SK-N-SH treated with all-trans-retinoic acid at 6 μM for 48 hours (cell line): Measurements from ENCODE around the gene COL6A2.

Experiments
- BACH2 ChIP-seq: fragments of 250-450 bp; sonication (Bioruptor Pico); IDR thresholded peaks from 2 replicates; pipeline ENCODE4 v1.9.0; 2021; ENCODE audit warnings: mild to moderate bottlenecking, borderline replicate concordance
- CSDC2 ChIP-seq: fragments of 250-450 bp; sonication (Bioruptor Pico); IDR thresholded peaks from 2 replicates; pipeline ENCODE4 v1.5.0; 2020; ENCODE audit warnings: mild to moderate bottlenecking, moderate library complexity
- GLIS3 ChIP-seq: fragments of 250-450 bp; sonication (Bioruptor Pico); IDR thresholded peaks from 2 replicates; pipeline ENCODE4 v1.5.0; 2020; ENCODE audit warnings: mild to moderate bottlenecking, moderate library complexity
- TOX ChIP-seq: fragments of 250-450 bp; sonication (Bioruptor Pico); IDR thresholded peaks from 2 replicates; pipeline ENCODE4 v1.8.0; 2021; ENCODE audit warnings: mild to moderate bottlenecking, moderate library complexity, borderline replicate concordance
- ZC3H10 ChIP-seq: fragments of 250-450 bp; sonication (Bioruptor Pico); IDR thresholded peaks from 2 replicates; pipeline ENCODE4 v1.5.1; 2021; ENCODE audit warnings: mild to moderate bottlenecking, moderate library complexity

DNA sequence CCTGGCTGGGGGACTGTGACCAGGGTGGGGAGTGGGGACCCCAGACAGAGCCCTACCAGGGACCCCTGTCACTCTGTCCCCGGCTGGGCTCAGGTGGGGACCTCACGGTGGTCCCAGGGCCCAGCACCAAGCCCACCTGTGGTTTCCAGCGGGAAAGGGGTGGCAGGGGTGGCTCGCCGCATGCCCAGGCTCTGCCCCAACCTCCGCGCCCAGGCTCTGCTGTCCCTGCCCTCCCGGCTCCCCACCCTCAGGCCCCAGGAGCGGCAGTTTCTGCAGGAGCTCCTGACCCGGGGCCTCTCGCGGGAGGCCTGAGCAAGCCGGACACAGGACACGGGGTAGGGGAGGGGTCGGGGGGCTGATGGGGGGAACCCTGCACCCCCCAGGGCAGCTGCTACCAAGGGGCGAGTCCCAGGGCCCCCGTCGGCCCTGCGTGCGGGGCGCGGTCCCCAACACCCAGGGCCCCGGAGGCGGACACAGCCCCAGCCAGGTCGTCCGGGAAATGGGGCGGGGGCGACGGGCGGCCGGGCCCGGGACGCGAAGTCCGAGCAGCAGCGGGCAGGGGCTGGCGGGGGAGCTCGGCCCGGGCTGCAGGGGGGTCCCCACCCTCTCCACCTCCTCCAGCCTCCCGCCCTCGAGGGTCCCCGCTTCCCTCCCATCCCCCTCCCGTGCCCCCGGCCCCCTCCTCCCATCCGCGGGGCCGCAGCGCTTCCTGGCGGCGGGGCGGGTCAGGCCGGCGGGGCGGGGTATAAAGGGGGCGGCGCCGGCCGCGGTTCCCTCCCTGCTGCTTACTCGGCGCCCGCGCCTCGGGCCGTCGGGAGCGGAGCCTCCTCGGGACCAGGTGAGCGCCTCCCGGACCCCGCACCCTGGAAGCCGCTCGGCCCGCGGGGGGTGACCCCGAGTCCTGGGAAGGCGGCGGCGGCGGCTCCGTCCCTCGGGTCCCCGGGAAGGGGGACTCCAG lies at the start of gene COL6A2:
- TF ChIP-seq GLIS3 = no peak
- TF ChIP-seq TOX (CRISPR knock-in tag) = no peak
- TF ChIP-seq CSDC2 (CRISPR knock-in tag) = no peak
- TF ChIP-seq BACH2 (CRISPR knock-in tag) = no peak
- TF ChIP-seq ZC3H10 = no peak
